IMR-90 (cell line): ENCODE measurements around the gene MYORG. TPM values are rescaled to one million over a fixed set of nuclear protein-coding genes. Genes with fewer than 3 reads are reported as not detected.
"Not testable (repeated sequence)": the region's sequence is repeated elsewhere in the genome, so short reads cannot be mapped to it uniquely, and the experiment has no call there.

Experiments used
- ATAC-seq: fragments of 200-7000 bp; cut with Tn5 transposase; 2 replicates; pipeline ENCODE4 v1.9.1; 2020; ENCODE audit warnings: low read depth, mild to moderate bottlenecking, moderate library complexity
- BruUV-seq: library from RNA; stranded (reverse); fragments of 400-500 nt; replicated peaks from 2 replicates; lab custom pipeline; 2021; lab: Mats Ljungman, UMichigan
- CTCF ChIA-PET: fragments of 300-600 bp; formaldehyde crosslinking; extraction: SDS; loops from one replicate; lab custom pipeline; 2021; ENCODE audit warnings: antibody characterized with exemption; lab: Yijun Ruan, JAX
- POLR2A ChIA-PET: fragments of 300-600 bp; sonication (Branson Sonifier 250); formaldehyde crosslinking; loops from one replicate; lab custom pipeline; 2022; ENCODE audit warnings: antibody characterized with exemption; ENCODE audit not compliant: unreplicated experiment; lab: Charles Lee
- DNase-seq: peaks from one replicate; pipeline ENCODE4 v3.0.0; 2013
- H2AFZ ChIP-seq: replicated peaks from 2 replicates; pipeline ENCODE3; 2013; ENCODE audit warnings: low read length, mild to moderate bottlenecking; ENCODE audit not compliant: poor library complexity
- H2AK5ac ChIP-seq: 2 replicates; pipeline ENCODE4 v1.6.1; 2013; ENCODE audit warnings: low read depth, low read length, inconsistent platforms
- H2AK9ac ChIP-seq: replicated peaks from 2 replicates; pipeline ENCODE3; 2013; ENCODE audit warnings: mild to moderate bottlenecking, low read depth, low read length, moderate library complexity; ENCODE audit not compliant: poor library complexity
- H2BK120ac ChIP-seq: 2 replicates; pipeline ENCODE4 v1.6.1; 2013; ENCODE audit warnings: low read depth, low read length, inconsistent platforms
- H2BK15ac ChIP-seq: 3 replicates; pipeline ENCODE4 v1.6.1; 2013; ENCODE audit warnings: low read depth, low read length, inconsistent platforms
- H2BK20ac ChIP-seq: 2 replicates; pipeline ENCODE4 v1.6.1; 2013; ENCODE audit warnings: low read depth, mild to moderate bottlenecking, inconsistent platforms, low read length, moderate library complexity
- H2BK5ac ChIP-seq: 2 replicates; pipeline ENCODE4 v1.6.1; 2013; ENCODE audit warnings: mild to moderate bottlenecking, low read depth, low read length, inconsistent platforms; ENCODE audit not compliant: poor library complexity, severe bottlenecking
- H3K14ac ChIP-seq: replicated peaks from 2 replicates; pipeline ENCODE4 v1.6.1; 2013; ENCODE audit warnings: low read depth, low read length, inconsistent platforms
- H3K18ac ChIP-seq: 2 replicates; pipeline ENCODE4 v1.6.1; 2013; ENCODE audit warnings: low read depth, low read length, control low read depth
- H3K23ac ChIP-seq: 2 replicates; pipeline ENCODE4 v1.6.1; 2013; ENCODE audit warnings: low read depth, low read length, inconsistent platforms
- H3K27ac ChIP-seq: 2 replicates; pipeline ENCODE4 v1.5.1; 2013; ENCODE audit warnings: mild to moderate bottlenecking, control low read depth, low read length; ENCODE audit not compliant: insufficient read depth
- H3K27me3 ChIP-seq: 2 replicates; pipeline ENCODE4 v1.6.1; 2013; ENCODE audit warnings: low read length; ENCODE audit not compliant: control insufficient read depth, insufficient read depth
- H3K36me3 ChIP-seq: 2 replicates; pipeline ENCODE4 v1.6.1; 2013; ENCODE audit warnings: low read length, mixed read lengths; ENCODE audit not compliant: control insufficient read depth, insufficient read depth
- H3K4ac ChIP-seq: 2 replicates; pipeline ENCODE4 v1.6.1; 2013; ENCODE audit warnings: low read depth, low read length, inconsistent platforms
- H3K4me1 ChIP-seq: 2 replicates; pipeline ENCODE4 v1.6.1; 2013; ENCODE audit warnings: low read length, mixed read lengths; ENCODE audit not compliant: control insufficient read depth, insufficient read depth
- H3K4me2 ChIP-seq: 2 replicates; pipeline ENCODE4 v1.6.1; 2013; ENCODE audit warnings: low read depth, mild to moderate bottlenecking, control low read depth, low read length, moderate library complexity
- H3K4me3 ChIP-seq: 2 replicates; pipeline ENCODE4 v1.5.1; 2013; ENCODE audit warnings: low read depth, mild to moderate bottlenecking, control low read depth, low read length, moderate library complexity; ENCODE audit not compliant: insufficient read depth
- H3K56ac ChIP-seq: 2 replicates; pipeline ENCODE4 v1.6.1; 2013; ENCODE audit warnings: low read length, inconsistent platforms; ENCODE audit not compliant: insufficient read depth; ENCODE audit errors: extremely low read depth
- H3K79me1 ChIP-seq, 2 experiments: 2 replicates each; pipeline ENCODE4 v1.6.1; 2013; ENCODE audit warnings: low read length in 2 of 2, inconsistent platforms in 1 of 2, low read depth in 1 of 2
- H3K9ac ChIP-seq: 2 replicates; pipeline ENCODE4 v1.6.1; 2013; ENCODE audit warnings: low read depth, low read length, control low read depth
- H3K9me1 ChIP-seq: 2 replicates; pipeline ENCODE4 v1.6.1; 2013; ENCODE audit warnings: low read length, inconsistent platforms; ENCODE audit not compliant: insufficient read depth
- H3K9me3 ChIP-seq: 2 replicates; pipeline ENCODE4 v1.6.1; 2013; ENCODE audit warnings: low read length; ENCODE audit not compliant: control insufficient read depth, insufficient read depth
- H4K20me1 ChIP-seq: 2 replicates; pipeline ENCODE4 v1.6.1; 2013; ENCODE audit warnings: low read length, inconsistent platforms; ENCODE audit not compliant: insufficient read depth
- H4K5ac ChIP-seq: 2 replicates; pipeline ENCODE4 v1.6.1; 2013; ENCODE audit warnings: mild to moderate bottlenecking, low read depth, low read length, control low read depth
- H4K8ac ChIP-seq, 2 experiments: 2 replicates each; pipeline ENCODE4 v1.6.1; 2013; ENCODE audit warnings: low read depth in 2 of 2, low read length in 2 of 2, control low read depth in 1 of 2, inconsistent platforms in 1 of 2
- H4K91ac ChIP-seq: 2 replicates; pipeline ENCODE4 v1.6.1; 2013; ENCODE audit warnings: low read depth, low read length, inconsistent platforms; ENCODE audit not compliant: insufficient read depth
- CEBPB ChIP-seq: IDR thresholded peaks from 2 replicates; pipeline ENCODE4 v1.6.1; 2012; ENCODE audit warnings: low read depth, low read length, improper control_type of control experiment
- CHD1 ChIP-seq: IDR thresholded peaks from 2 replicates; pipeline ENCODE4 v1.6.1; 2012; ENCODE audit warnings: low read depth, low read length, improper control_type of control experiment
- FOS ChIP-seq: fragments of 150-350 bp; IDR thresholded peaks from 2 replicates; pipeline ENCODE4 v1.6.1; 2016; ENCODE audit warnings: low read depth, low read length
- MXI1 ChIP-seq: IDR thresholded peaks from 2 replicates; pipeline ENCODE4 v1.6.1; 2012; ENCODE audit warnings: low read depth, mild to moderate bottlenecking, low read length, moderate library complexity, borderline replicate concordance
- RAD21 ChIP-seq: IDR thresholded peaks from 2 replicates; pipeline ENCODE4 v1.6.1; 2012; ENCODE audit warnings: low read length, improper control_type of control experiment
- SMC3 ChIP-seq: fragments of 150-350 bp; IDR thresholded peaks from 2 replicates; pipeline ENCODE4 v1.6.1; 2016; ENCODE audit warnings: low read depth, mild to moderate bottlenecking, antibody characterized with exemption, low read length, moderate library complexity
- WGBS, 2 experiments: methylation state at CpG; one replicate each; pipeline versions ENCODE4 v1.1.5 to v1.1.7; 2013; ENCODE audit warnings: missing lambda C conversion rate in 2 of 2; ENCODE audit not compliant: insufficient read length in 1 of 2; ENCODE audit errors: extremely low coverage in 2 of 2; 5-methylcytosine and 5-hydroxymethylcytosine counted together
- dilution Hi-C: fragments of 300-500 bp; cut with HindIII; formaldehyde crosslinking; loops from one replicate; pipeline ENCODE4 v1.14.3; 2018; ENCODE audit warnings: low sequenced_read_pairs; ENCODE audit not compliant: unreplicated experiment
- in situ Hi-C: fragments of 300-500 bp; cut with MboI; formaldehyde crosslinking; loops from 3 replicates; pipeline ENCODE4 v1.14.3; 2019; ENCODE audit warnings: low sequenced_read_pairs, inconsistent platforms, mixed read lengths
- intact Hi-C: fragments of 100-400 bp; cut with micrococcal nuclease; formaldehyde crosslinking; loops from 2 replicates; pipeline ENCODE4 v1.10.0; 2022
- polyA plus RNA-seq, 3 experiments: library from polyadenylated mRNA; depleted of rRNA; stranded (reverse); fragments of >200 nt; gene quantifications; 2 replicates each; pipeline ENCODE4 v1.2.3, GENCODE V29; 2012; ENCODE audit warnings: low replicate concordance in 1 of 3
- total RNA-seq: library from RNA; depleted of rRNA; stranded (reverse); fragments of >200 nt; gene quantifications from 2 replicates; pipeline ENCODE4 v1.2.3, GENCODE V29; 2012

Gene MYORG
- total and polyA plus RNA-seq, 2 of the 4 experiments (the other 2 are of a cell fraction): 0.36 to 0.60 TPM

DNA sequence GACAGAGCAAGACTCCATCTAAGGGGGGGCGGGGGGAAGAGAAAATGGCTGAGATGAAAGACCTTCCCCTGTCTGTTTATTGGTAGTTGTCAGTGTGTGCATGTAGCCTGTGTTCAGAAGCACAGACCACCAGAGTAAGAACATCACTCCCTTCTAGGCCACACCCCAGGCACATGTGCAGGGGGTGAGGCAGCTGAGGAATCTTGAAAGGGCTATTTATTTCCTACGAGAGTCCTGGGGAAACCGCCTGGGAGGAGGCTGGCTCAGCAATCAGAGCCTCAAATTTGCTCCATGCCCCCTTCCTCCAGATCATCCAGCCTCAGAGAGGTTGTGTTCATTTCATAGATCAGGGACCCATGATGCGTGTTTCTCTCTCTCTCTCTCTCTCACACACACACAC is 7.1 kb downstream of the MYORG start (continued):
- no peak for TF ChIP-seq SMC3
- no peak for TF ChIP-seq RAD21
- TF ChIP-seq FOS: no peak
- TF ChIP-seq CHD1: no peak
- TF ChIP-seq MXI1: no peak
- TF ChIP-seq CEBPB: no peak

DNA sequence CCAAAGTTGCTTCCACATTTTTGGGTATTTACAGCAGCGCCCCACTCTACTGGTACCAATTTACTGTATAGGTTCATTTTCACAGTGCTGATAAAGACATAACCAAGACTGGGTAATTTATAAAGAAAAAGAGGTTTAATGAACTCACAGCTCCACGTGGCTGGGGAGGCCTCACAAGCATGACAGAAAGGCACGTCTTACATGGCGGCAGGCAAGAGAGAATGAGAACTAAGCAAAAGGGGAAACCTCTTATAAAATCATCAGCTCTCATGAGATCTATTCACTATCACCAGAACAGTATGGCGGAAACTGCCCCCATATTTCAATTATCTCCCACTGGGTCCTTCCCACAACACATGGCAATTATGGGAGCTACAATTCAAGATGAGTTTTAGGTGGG is 7.9 kb downstream of the MYORG start:
- H3K9me1 ChIP-seq, H4K20me1 ChIP-seq, intact Hi-C loops, in situ Hi-C loops, H2BK20ac ChIP-seq, H3K4ac ChIP-seq, H4K8ac ChIP-seq, POLR2A ChIA-PET, H4K91ac ChIP-seq, H2BK120ac ChIP-seq, H3K4me3 ChIP-seq, H3K56ac ChIP-seq, DNase-seq, H2AFZ ChIP-seq, H3K9ac ChIP-seq, H3K36me3 ChIP-seq, H2AK5ac ChIP-seq, H4K5ac ChIP-seq, ATAC-seq, dilution Hi-C loops, CTCF ChIA-PET, H2BK15ac ChIP-seq, H3K27ac ChIP-seq, H2AK9ac ChIP-seq, BruUV-seq, H3K79me1 ChIP-seq, H3K14ac ChIP-seq, H3K23ac ChIP-seq, H2BK5ac ChIP-seq, H3K4me2 ChIP-seq, H3K18ac ChIP-seq, H3K4me1 ChIP-seq: not testable (repeated sequence)
- peaks cover 12% of the 10 kb centered on the region; the same call in 1 of the 2 replicates for H3K9me3 ChIP-seq
- H3K27me3 ChIP-seq: peaks cover 26% of the 10 kb centered on the region; the same call in 1 of the 2 replicates
- 67% methylated on average over 3 of the region's 5 CpGs; no CpG with 5 or more reads in 1 of the 2 experiments for WGBS, 2 experiments

GRCh38 chr9:34367751-34368410 is 8.8 kb downstream of the MYORG start:
- intact Hi-C loops, H2AFZ ChIP-seq, H3K79me1 ChIP-seq, H3K36me3 ChIP-seq, POLR2A ChIA-PET, H2AK5ac ChIP-seq, H2BK15ac ChIP-seq, H4K5ac ChIP-seq, H3K4ac ChIP-seq, H4K20me1 ChIP-seq, H3K4me2 ChIP-seq, H2BK120ac ChIP-seq, DNase-seq, H4K8ac ChIP-seq, H3K4me1 ChIP-seq, H3K56ac ChIP-seq, CTCF ChIA-PET, H2AK9ac ChIP-seq, H4K91ac ChIP-seq, BruUV-seq, H3K23ac ChIP-seq, H2BK5ac ChIP-seq, H3K14ac ChIP-seq, dilution Hi-C loops, H3K18ac ChIP-seq, H3K27ac ChIP-seq, H3K9ac ChIP-seq, H3K9me1 ChIP-seq, H3K4me3 ChIP-seq, in situ Hi-C loops, ATAC-seq, H2BK20ac ChIP-seq: not testable (repeated sequence)
- Histone ChIP-seq H3K9me3 (peaks cover 12% of the 10 kb centered on the region; the same call in 1 of the 2 replicates), H3K27me3 (peaks cover 21% of the 10 kb centered on the region; the same call in 1 of the 2 replicates)
- WGBS, 2 experiments: 38% methylated on average over 1 of the region's 3 CpGs; no CpG with 5 or more reads in 1 of the 2 experiments
